ENCODE measurements around the gene UVSSA. TPM values are rescaled to one million over a fixed set of nuclear protein-coding genes. Genes with fewer than 3 reads are reported as not detected.

Gene UVSSA, protein sequence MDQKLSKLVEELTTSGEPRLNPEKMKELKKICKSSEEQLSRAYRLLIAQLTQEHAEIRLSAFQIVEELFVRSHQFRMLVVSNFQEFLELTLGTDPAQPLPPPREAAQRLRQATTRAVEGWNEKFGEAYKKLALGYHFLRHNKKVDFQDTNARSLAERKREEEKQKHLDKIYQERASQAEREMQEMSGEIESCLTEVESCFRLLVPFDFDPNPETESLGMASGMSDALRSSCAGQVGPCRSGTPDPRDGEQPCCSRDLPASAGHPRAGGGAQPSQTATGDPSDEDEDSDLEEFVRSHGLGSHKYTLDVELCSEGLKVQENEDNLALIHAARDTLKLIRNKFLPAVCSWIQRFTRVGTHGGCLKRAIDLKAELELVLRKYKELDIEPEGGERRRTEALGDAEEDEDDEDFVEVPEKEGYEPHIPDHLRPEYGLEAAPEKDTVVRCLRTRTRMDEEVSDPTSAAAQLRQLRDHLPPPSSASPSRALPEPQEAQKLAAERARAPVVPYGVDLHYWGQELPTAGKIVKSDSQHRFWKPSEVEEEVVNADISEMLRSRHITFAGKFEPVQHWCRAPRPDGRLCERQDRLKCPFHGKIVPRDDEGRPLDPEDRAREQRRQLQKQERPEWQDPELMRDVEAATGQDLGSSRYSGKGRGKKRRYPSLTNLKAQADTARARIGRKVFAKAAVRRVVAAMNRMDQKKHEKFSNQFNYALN
- 10 to 100 TPM in 2 of 10 donors, 1 to 10 TPM in 8; 4.5 to 10.9 (median 8.2) TPM for polyA plus RNA-seq (ENCODE audit: insufficient read length in 10 of 10)
- long read RNA-seq, donor 1, full-length matches to known transcripts = 2 of 2 reads
- long read RNA-seq, donor 1, partial matches to known transcripts = 0 of 2 reads
- long read RNA-seq, donor 1, other reads (novel, unspliced or antisense) = 0 of 2 reads
- long read RNA-seq, donor 2, full-length matches to known transcripts = 2 of 2 reads
- long read RNA-seq, donor 2, partial matches to known transcripts = 0 of 2 reads
- long read RNA-seq, donor 2, other reads (novel, unspliced or antisense) = 0 of 2 reads
- long read RNA-seq, donor 3 = 0 reads
- long read RNA-seq, donor 4, full-length matches to known transcripts = 5 of 5 reads
- long read RNA-seq, donor 4, partial matches to known transcripts = 0 of 5 reads
- long read RNA-seq, donor 4, other reads (novel, unspliced or antisense) = 0 of 5 reads
- long read RNA-seq, donor 5, full-length matches to known transcripts = 3 of 3 reads
- long read RNA-seq, donor 5, partial matches to known transcripts = 0 of 3 reads
- long read RNA-seq, donor 5, other reads (novel, unspliced or antisense) = 0 of 3 reads
- long read RNA-seq, donor 6, full-length matches to known transcripts = 1 of 1 reads
- long read RNA-seq, donor 6, partial matches to known transcripts = 0 of 1 reads
- long read RNA-seq, donor 6, other reads (novel, unspliced or antisense) = 0 of 1 reads
- long read RNA-seq, donor 7, full-length matches to known transcripts = 2 of 2 reads
- long read RNA-seq, donor 7, partial matches to known transcripts = 0 of 2 reads
- long read RNA-seq, donor 7, other reads (novel, unspliced or antisense) = 0 of 2 reads
- long read RNA-seq, donor 8, full-length matches to known transcripts = 5 of 5 reads
- long read RNA-seq, donor 8, partial matches to known transcripts = 0 of 5 reads
- long read RNA-seq, donor 8, other reads (novel, unspliced or antisense) = 0 of 5 reads
- long read RNA-seq, donor 9, full-length matches to known transcripts = 1 of 1 reads
- long read RNA-seq, donor 9, partial matches to known transcripts = 0 of 1 reads
- long read RNA-seq, donor 9, other reads (novel, unspliced or antisense) = 0 of 1 reads

DNA sequence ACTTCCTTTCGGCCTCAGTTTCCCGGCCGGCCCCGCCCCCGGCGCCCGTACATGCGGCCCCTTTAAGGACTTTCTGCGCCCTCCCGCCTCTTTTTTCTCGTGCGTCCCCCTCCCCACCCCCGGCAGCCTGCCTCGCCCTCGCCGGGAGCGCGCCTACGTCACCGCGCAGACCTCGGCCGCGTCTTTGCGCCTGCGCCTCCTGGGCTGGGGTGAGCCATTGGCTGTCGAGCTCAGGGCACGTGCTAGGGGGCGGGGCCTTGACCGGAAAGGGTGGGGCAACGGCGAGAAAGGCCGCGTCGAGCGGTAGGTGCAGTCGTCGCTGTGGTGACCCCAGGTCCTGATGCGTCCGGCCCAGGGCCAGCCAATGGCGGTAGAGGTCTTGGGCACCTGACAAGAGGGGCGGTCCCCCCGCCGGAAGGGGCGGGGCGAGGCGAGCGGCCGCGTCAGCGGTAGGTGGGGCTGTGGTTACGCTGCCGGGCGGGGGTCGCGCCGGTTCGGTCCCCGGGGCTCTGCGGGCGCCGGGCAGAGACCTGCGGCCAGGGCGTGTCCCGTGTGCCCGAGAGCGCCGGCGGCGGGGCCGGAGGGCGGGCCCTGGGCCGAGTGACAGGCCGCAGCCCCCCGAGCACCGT lies at the start of gene UVSSA:
TSS of gene UVSSA (plus strand) at position 428 of the 629 bp plus-strand sequence. CDS start 884 bp downstream, outside the sequence.
- DNase-seq = peak; percentile 99 to 100 (median 100)

DNA sequence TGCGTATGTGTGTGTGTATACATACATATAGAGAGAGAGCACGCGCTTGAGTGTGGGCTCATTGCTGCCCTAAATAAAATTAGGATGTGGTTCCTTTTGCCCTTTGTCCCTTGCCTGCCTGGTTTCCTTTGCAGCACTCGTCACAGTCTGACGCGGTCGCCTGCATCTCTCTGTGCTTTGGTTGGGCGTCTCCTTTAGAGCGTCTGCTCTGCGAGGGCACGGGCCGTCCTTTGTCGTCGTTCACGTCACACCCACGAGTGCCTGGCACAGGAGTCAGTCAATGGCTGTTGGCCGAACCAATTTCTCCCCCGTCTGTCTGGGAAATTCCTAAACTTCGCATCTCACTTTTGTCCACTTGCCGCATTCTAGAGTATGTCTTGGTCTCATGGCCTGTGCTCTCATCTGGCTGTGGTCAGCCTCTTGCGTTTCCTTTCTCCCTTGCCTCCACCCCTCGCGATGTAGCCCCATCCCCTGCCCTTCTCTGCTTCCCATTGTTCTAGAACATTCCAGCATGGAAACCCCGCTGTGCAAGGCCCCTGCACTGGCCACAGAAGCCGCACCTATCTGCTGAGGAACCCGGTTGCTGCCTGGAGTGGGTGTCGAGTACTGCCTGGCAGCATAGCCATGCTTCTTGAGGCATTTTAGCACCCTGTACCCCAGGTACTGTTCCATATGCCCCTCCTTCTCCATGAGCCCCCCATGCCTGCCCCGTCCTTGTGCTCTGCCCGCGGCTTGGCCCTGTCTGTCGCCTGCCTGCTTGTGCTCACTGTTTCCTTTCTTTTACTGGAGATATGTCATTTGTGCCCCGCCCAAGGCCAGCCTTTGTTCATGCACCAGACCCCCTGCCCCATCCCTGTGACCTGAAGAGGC lies 49.3 kb upstream of the UVSSA start:
- no peak for DNase-seq

DNA sequence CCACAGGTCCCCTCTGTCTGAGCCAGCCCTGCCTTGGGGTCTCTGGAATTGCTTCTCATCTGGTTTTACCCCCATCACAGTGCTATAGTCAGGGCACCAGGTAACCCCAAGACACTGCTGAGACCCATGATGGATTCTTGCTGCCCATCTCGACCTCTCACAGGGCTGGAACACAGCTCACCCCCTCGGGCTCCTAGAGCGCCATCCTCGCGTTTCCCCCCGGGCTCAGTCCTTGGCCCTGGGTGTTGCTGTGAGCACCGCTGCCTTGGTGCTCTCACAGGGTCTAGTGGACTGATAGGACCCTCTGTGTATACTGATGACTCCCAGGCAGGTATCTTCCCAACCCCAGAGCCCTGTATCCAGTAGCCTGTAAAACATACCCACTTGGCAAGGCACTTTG lies 48.5 kb upstream of the UVSSA start:
- DNase-seq = no peak

DNA sequence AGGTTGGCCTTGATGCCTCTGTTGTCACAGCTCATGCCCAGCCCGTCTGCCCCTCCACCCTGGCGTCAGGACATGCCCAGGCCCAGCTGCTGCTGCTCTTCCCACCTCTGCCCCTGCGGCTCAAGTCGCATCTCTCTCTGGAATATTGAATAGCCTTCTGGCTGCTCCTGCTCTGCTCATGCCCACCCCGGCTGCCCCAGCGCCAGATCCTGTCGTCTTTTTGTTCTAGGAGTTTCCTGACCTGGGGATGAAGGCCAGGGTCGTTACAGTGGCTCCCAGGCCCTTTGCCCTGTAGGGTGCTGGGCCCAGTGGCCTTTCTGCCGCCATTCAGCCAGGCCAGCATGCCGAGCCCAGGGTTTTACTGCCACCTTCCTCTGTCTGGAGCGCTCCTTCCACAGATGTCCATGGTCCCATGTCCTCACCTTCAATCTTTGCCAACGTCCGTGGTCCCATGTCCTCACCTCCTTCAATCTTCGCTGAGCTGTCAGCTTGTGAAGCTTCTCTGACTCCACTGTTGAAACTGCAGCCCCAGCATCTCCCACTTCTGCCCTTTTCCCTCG lies 47.6 kb upstream of the UVSSA start:
- no peak for DNase-seq

DNA sequence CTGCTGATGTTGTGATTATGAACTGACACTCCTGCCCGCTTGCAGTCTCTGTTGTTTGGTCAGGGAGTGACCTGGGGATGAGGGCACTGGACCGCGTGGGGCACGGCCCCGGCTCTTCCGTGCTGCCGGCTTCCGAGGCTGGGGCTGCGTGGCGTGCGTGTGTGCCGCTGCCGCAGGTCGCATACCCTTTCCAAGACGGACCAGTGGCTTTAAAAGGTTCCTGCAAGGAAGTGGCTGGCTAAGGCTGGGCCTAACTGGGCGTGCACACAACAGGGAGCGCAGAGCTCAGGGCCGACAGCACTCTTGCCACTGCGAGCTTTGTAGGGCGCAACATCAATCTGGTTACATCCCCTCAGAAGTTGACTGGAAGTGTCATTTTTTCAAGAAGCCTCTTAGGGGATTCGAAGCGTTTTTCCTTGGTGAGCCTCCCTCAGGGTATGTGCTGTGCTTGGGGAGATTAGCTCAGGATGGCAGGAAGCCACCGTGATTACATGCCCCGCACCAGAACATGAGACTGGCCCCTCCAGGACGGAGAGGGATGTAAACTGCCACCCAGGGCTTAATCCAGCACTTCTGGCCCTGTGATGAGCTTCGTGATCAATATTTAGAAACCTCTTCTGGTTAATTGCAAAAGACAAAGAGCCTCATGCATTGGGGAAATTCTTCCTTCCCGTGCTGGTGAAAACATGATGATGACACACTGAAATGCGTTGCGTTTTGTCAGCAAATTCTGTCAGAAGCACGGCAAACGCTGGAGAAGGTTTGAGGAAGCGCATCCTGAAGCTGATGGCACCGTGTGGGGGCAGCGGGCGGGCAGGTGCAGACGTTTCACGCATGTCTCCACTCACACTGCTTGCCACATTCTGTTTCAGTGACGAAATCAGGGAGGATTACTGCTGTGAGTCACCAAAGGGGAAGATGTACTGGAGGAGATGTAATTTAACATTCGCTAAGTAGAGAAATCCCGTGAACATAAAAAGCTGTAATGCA lies 46.2 kb upstream of the UVSSA start:
- peak in 1 of 3 donors; percentile 55 for DNase-seq

DNA sequence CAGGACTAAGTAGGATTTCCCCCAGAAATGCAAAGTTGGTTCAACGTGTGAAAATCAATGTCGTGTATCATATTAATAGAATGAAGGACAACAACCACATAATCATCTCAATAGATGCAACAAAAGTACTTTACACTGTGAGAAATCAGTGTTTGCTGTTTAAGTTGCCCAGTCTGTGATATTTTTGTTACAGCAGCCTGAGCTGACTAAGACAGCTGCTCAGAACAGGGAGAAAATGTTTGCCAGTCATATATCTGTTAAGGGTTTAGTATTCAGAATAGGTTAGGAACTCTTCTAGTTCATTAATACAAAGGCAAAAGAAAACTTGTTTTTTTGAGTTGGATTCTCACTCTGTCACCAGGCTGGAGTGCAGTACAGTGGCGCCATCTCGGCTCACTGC lies 44.8 kb upstream of the UVSSA start:
- no peak for DNase-seq

DNA sequence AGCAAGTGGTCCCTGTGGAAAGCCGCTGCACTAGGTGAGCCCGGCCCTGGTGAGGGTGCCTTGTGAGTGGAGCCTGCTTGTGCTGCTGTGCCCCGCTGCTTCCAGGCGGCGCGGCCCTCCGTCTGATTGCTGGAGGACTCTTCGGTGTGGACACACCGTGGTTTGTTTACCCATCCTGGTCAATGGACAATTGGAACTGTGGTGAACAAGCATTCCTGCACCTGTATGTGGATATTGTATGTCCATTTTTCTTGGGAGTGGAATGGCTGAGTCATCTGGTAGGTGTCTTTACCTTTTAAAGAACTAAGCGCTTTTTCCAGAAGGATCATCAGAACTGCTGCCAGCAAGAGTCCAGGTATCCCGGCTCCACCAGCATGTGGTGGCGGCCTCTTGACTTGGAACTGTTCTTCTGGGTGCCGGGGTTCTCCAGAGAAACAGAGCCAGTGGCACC lies 41.7 kb upstream of the UVSSA start:
- DNase-seq = no peak

DNA sequence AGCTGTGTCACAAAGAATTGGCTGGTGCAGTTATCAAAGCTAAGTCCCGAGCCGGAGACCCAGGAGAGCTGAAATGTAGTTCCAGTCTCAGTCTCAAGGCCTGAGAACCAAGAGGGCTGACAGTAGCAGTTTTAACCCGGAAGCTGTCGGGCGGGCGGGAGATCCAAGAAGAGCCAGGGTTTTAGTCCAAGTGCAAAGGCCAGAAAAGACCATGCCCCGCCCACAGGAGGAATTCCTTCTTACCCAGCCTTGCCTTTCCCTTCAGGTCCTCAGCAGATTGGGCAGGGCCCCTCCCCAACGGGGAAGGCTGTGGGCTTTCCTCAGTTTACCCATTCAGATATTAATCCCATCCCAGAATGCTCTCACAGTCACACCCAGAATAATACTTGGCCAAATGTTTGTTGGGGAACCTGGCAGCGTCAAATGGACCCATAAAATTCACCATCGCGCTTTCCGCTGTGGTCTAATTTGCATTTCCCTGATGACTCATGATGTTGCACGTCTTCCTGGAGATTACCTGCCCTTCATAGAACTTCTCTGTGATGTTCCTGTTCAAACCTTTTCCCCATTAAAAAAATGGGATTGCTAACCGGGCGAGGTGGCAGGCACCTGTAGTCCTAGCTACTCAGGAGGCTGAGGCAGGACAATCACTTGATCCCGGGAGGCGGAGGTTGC lies 41.1 kb upstream of the UVSSA start:
- no peak for DNase-seq

DNA sequence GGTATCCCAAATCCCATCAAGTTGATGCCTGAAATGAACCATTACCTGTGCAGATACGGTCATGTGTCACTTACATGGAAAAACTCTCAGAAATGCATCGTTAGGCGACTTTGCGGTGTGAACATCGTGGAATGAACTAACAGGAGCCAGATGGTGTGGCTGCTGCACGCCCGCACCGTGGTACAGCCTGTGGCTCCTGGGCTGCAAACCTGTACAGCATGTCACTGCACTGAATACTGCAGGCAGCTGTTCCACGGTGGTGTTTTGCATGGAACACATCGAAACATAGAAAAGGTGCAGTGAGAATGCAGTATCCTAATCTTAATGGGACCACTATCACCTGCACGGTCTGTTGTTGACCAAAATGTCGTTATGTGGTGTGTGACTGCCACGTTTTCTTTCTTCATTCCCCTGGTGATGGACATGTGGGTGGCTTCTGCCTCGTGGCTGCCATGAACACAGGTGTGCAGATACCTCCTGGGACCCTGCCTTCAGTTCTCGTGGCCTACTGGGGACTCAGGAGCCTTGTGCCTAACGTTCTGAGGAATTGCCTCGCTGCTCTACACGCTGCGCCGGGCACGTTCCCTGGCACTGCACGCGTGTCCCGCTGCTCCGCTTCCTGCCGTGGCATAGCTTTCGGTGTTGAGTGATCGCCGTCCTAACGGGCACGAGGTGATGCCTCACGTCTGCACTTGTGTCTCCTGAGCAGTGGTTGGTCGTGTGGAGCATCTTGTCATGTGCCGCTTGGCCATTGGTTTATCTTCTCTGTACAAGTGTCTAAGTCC lies 38.9 kb upstream of the UVSSA start:
- no peak for DNase-seq

DNA sequence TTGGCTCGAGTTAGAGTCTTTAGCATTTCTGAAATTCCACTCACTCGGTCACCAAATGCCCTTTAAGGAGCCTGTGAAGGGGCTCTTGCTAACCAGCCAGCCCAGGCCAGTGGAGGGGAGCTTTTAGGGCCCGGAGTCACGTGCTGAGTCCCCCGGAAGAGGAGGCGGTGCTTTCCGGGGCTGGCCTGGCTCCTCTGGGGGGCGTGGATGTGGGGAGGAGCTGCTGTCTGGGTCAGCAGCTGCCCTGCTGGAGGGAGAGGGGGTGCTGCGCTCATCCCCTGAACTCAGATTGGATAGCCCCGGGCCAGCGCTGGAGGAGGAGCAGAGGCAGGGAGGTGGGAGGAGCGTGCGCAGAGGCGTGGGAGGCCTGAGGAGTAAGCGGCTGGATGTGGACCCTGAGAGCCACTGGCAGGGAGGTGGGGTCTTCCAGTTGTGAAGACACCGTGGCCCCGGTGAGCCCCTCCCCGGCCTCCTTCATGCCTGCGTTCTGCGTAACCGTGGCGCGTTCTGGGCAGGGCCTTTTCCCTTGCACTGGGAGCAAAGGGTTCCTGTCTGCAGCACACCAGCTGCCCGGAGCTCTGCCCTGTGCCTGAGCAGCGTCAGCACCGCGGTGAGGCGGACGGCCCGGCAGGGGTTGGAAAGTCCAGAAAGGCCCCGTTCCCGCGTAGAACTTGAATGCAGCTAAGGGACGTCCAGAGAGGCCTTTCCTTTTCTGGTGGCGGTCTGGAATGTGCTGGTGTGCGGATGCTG lies 37.6 kb upstream of the UVSSA start:
- DNase-seq = peak; percentile 92 to 97 (median 94)

DNA sequence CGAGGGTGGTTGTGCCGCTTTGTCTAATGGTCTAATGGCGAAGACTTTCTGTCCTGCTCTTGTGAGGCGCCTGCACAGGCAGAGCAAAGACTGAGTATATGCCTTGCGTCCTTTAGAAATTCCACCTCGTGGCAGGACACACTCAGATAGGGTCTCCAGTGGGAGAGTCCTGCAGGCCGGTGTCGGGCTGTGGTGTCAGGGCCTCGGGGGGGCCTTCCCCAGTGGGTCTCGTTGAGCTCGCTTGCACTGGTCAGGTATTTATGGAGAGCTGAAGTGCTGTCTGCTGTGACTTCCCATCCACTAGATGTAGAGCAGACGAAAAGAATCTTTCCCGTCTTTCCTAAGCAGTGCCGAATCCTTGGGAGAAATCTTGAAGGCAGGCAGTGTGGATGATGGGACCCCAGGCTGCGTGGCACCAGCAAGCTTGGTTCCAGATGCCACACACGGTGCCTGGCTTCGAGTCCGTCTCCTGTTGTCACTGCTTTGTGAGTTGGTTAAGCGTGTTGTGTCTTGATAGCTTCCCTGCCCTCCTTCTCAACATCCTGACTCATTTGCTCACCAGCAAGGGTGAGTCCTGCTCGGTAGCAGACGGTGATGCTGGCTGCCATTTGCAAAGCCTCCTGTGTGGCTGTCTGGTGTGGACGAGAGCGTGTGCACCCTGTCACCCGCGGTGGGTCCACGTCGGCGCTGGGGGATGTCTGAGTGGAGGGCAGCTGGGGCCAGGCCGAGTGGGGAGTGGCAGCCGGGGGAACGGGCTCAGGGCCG lies 36.8 kb upstream of the UVSSA start:
- DNase-seq = no peak

DNA sequence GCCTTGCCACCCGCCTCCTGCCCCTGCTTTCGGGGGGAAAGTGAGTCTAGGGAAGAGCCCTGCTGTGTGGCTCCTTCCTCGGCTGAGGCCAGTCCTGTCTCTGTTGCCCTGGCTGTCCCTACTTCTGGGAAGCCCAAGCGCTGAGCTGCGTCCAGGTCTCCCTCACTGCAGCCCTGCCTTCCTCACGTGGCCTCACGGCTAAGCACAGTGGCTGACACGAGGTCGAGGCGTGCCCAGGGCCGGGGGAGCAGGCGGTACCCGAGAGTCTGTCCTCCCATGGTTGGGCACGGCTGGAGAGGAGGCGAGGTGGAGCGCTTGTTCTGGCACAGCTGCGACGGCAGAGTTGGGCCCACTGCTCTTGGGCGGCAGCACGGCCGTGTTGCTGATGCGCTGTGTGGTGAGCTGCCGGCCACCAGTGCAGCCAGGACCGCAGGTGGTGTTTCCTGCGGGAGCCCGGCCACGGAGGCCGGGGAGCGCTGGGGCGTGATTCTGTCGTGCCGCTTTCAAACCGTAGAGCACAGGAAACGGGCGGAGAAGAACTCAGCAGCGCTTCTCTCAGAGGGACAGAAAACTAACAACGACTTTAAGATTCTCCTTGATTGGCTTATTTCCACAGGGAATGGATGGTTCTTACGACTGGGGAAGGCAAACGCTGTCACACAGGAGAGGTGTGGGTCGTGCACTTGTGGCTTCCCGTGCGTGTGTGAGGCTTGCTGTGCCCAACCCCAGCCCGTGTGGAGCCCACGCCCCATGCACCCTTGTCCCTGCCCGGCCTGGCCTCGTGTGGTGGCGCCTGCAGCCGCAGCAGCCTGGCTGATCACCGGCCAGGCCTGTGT lies 36.0 kb upstream of the UVSSA start:
- no peak for DNase-seq

DNA sequence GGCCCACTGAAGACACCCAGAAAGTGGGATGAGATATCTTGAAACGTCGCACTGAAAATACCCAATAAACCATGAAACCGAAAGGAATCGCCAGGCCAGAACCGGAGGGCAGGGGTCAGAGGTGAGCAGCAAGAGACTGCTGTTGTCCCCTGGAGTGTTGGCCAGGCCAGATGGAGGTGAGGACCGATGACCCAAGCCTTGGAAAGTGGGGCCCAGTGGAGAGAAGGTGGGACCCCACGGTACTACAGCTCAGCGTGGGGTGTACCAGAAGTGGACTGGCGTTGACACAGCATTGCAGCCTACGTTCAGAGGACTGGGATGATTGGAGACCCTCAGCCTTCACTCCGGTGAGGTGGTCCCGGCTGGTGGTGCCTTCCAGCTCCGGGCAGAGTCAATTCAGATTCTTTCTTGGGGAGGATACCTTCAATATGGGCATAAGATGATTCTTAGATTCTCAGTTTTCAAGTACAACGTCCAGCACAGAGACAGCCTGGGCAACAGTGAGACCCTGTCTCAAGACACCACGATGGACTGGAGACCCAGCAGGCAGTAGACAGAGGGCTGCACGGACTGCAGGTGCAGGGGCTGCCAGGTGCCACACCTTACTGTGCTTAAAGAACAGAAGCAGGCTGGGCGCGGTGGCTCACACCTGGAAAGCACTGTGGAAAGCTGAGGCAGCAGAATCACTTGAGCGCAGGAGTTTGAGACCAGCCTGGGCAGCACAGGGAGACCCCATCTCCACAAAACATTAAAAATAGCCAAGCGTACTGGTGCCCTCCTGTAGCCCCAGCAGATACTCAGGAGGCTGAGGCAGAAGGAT lies 34.0 kb upstream of the UVSSA start:
- DNase-seq = no peak

Measured in muscle of back (tissue), 13 donors.